ENCODE results near the gene CNGA4.
A peak's percentile ranks its signal among the peaks of the same experiment; 100 is the strongest.
"Not testable (repeated sequence)": the region's sequence is repeated elsewhere in the genome, so short reads cannot be mapped to it uniquely, and the experiment has no call there.

CNGA4 gene

DNA sequence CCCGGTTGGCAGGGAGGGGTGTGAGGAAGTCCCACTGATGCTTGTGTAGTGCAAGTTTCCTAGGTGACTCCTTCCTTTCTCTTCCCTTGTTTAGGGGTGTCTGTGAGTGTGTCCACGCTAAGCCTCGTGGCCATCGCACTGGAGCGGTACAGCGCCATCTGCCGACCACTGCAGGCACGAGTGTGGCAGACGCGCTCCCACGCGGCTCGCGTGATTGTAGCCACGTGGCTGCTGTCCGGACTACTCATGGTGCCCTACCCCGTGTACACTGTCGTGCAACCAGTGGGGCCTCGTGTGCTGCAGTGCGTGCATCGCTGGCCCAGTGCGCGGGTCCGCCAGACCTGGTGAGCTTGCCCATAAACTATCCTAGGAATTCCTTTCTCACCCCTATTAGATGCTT is 31.1 kb downstream of the CNGA4 start:
- DNase-seq: peak; percentile 14

DNA sequence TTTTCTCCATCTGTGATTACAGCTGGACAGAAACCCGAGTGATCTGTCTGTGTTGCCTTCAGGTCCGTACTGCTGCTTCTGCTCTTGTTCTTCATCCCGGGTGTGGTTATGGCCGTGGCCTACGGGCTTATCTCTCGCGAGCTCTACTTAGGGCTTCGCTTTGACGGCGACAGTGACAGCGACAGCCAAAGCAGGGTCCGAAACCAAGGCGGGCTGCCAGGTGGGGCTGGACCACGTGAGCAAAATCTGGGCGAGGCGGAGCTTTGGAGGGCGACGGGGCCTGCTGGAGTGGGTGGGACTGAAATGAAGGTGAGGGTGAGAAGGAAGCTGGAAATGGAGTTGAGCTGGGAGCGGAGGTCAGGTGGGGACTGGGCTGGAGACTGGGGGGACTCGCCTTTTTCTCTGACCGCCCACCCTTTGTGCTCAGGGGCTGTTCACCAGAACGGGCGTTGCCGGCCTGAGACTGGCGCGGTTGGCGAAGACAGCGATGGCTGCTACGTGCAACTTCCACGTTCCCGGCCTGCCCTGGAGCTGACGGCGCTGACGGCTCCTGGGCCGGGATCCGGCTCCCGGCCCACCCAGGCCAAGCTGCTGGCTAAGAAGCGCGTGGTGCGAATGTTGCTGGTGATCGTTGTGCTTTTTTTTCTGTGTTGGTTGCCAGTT is 31.8 kb downstream of the CNGA4 start:
- DNase-seq: no peak

DNA sequence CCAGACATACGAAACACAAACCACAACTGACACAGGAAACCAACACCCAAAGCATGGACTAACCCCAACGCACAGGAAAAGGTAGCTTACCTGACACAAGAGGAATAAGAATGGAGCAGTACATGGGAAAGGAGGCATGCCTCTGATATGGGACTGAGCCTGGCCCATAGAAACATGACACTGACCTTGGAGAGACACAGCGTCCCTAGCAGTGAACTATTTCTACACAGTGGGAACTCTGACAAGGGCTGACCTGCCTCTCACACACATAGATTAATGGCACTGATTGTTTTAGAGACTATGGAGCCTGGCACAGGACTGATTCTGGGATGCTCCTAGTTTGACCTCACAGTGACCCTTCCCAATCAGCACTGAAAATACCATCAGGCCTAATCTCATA is 32.7 kb downstream of the CNGA4 start:
- no peak for DNase-seq

DNA sequence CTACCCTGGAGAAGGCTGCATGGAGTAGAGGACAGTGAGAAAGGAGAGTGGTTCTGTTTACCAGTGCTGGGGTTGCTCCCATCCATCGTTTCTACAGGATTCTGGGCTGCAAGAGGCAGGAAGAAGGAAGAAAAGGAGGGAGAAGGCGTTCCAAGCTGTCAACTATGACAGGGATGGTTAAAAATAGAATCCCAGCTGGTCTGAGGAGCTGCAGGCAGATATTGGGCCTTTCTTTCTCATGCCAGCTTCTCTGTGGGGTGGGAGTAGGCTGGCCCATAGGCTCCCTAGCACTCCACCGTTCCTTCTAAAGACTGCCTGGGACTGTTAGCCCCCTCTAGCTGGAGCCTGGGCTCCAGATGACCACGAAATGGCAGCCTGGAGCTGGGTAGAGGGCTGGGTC is 34.3 kb downstream of the CNGA4 start:
- no peak for DNase-seq

DNA sequence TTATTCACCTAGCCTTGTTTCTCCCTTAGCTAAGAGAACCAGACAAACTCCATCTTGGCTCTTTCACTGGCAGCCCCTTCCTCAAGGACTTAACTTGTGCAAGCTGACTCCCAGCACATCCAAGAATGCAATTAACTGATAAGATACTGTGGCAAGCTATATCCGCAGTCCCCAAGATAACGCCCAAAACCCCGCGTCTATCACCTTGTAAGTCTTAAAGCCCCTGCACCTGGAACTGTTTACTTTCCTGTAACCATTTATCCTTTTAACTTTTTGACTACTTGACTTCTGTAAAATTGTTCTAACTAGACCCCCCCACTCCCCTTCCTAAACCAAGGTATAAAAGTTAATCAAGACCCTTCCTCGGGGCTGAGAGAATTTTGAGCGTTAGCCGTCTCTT is 41.9 kb downstream of the CNGA4 start:
- DNase-seq: not testable (repeated sequence)

DNA sequence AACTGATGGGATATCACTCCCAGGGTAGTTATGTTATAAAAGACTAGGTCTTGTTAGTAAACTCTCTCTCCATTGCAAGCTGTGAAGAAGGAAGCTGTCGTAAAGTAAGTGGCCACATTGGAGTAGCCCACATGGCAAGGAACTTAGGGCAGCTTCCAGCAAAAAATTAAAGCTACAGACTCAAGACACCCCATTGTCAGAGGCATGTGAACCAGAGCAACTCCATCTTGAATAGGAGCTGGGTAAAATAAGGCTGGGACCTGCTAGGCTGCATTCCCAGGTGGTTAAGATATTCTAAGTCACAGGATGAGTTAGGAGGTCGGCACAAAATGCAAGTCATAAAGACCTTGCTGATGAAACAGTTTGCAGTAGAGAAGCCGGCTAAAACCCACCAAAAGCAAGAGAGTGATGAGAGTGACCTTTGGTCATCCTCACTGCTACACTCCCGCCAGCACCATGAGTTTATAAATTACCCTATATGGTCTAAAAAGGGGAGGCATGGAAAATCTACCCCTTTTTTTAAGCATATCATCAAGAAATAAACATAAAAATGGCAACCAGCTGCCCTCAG is 44.6 kb downstream of the CNGA4 start:
- no peak for DNase-seq

DNA sequence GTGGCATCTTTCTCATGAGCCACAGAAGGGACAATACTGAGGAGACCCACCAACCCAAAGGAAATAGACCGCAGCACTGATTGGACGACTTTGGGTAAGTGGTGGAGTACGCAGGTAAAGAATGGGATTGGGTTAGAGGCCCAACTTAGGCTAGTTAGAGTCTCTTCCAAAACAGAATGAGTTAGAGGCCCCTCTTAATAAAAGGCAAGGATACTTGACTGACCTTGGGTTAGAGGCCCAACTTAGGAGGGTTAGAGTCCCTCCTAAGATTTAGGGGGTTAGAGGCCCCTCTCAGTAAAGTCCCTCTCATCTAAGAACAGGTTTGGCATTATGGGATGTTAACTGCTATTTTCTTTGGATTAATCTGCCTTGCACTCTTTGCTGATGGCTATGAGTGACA is 45.4 kb downstream of the CNGA4 start:
- DNase-seq: no peak

DNA sequence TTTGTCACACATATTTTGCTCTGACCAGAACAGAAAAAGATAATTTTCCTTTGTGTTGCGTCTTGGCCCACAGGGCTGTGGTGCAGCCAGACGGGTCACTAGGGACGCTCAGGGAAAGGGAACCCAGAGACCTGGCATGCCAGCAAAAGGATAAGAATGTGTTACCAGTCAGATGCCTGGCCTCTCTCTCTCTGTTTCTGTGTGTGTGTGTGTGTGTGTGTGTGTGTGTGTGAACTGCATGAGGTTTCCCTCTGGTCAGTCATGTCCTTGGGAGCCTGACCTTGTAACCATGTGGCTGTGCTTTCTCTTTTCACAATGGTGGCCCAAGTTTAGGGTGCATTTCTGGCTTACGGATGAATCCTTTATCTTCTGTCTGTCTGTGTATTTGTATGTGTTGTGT is 46.1 kb downstream of the CNGA4 start:
- no peak for DNase-seq

All from CD4-positive, alpha-beta T cell treated with Interleukin-17A for 4 hours (primary cell).